Stimulated activated CD8-positive, alpha-beta memory T cell treated with anti-CD3 and anti-CD28 coated beads, Interleukin-7, amount 100 ng/mL, for 1 hour (primary cell): Measurements from ENCODE around the gene ULK4.
"Not testable (repeated sequence)": the region's sequence is repeated elsewhere in the genome, so short reads cannot be mapped to it uniquely, and the experiment has no call there.

Experiments used
- DNase-seq, 2 donors: peaks; one replicate each; pipeline ENCODE4 v3.0.0-alpha.2; 2020; ENCODE audit warnings: low read depth in 2 of 2

Gene ULK4

DNA sequence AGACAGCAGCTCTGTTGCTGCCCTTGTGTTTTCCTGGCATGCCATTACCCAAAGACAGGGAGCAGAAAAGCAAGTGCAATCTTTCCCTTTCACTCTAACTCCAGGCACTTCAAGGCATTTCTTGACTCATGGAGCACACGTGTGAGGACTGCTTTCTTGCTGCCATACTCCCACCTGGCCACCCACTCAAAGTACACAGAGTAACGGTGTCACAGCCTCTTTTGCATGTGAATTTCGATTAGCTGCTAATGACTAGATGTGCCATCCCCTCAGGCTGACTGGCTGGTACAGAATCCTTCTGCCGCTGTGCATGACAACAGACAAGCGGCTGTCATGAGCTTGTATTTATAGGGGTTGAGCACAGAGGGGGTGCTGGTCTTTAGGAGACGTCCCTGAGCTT, 382.0 kb downstream of the ULK4 start:
- no peak for DNase-seq

DNA sequence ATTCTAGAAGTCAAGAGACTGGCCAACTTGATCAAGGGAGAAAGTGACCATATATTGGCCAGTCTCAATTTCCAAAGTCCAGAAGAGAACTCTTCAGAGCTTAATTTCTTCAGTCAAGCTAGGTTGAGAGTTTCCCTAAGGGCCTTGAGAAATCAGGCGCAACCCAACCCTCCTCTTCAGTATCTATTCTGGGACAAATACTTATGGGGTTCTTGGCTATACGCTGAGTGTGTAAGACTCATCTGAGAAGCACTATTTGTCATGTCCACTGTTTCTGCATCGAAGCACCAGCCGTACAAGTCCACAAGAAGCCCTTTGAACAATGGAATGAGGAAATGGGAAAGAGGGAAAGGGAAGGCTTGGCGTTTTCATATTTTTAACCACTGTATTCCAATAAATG, 383.1 kb downstream of the ULK4 start:
- no peak for DNase-seq

DNA sequence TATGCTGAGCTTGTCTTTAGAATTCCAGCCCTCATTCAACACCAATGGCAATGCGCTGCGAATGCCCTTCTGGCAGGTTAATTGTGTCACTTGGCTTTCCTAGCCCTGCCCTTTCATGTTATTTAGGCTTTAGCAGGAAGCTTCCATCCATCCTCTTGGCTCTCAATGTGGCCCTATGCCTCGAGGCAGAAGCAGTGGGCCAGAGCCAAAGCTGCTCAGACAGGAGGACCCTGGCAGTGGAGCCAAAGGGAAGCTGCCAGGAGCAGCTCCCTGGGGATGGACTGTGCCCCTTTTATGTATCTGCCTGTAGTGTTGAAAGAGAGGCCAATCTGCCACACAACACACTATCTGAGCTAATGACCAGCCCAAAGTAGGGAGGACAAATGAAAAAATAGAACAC, 386.2 kb downstream of the ULK4 start:
- DNase-seq, result no peak

DNA sequence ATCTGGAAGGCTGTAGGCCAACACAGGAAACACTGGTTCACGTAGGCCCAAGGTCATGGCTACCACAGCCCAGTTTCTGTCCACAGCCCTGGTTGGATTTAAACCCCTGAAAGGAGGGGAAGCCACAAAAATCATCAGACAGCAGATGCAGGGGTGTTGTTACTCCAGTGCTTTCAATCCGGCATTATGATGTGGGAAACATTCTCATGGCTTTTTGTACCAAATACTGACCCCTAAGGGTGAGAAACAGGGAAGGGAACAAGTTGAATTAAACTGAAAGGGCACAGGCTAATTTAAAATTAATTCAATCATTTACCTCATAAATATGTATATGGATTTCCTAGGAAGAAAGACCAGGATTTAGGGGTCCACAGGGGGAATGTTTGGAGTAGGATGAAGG, 387.0 kb downstream of the ULK4 start:
- DNase-seq, result no peak

DNA sequence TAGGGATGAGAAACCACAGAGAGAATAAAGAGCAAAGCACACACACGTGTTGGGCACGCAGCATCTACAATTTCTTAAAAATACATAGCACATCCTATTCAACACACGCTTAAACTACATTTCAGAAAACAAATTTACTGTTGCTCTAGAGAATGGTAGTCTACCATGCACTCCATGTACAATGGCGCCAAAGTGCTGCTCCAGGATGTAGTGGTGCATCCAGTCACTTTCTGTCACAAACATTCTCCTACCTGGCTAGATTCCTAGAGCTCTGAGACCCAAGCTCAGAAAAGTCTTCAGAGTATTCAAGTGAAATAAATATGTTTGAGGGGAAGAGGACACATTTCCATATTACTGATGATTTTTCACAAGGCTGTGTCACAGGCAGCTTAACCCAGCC, 388.3 kb downstream of the ULK4 start:
- no peak for DNase-seq

DNA sequence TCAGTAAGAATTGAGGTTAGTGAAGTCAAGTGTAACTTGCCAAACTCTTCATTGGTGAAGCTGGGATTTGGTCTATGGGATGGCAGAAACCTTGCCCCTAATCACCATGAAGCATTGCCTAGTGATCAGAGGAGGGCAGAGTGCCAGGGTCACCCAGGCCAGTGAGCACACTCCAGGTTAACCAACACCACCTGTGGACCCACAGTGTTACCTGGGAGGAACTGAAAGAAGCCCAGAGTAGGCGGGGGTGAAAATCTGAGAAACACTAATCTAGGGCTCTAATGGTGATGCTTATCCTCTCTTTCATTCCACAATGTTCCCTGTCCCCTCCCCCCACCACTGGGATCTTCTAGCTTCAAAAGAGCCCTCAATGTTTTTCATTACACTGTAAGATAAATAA, 389.8 kb downstream of the ULK4 start:
- DNase-seq, result no peak

DNA sequence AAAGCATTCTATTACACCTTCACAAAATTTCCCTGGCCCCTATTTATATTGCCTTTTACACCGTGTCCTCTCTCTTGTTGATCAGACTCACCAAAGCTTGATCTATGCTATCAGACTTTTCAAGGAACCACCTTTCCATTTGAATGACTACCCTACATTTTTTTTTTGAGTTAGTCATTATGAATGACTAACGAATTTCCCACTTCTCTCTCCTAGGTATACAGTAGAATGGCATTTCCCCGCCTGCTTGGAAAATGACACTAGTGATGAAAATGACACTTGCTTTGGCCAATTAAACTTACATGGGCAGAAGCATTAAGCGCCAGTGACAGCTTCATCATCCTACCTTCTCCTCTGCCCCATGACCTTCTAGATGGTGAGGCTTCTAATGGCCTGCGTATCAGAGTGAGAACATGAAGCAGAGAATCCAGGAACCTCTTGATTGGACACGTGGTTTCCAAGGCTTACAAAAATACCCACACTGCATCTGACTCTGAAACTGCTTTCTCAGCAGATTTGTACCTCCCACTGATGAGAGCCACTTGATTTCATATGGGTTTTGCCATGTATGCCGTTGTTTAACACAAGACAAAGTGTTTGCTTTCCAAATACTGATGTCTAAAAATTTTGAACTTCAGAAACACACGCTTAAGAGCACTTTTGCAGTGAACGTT, 392.1 kb downstream of the ULK4 start:
- DNase-seq, result no peak

DNA sequence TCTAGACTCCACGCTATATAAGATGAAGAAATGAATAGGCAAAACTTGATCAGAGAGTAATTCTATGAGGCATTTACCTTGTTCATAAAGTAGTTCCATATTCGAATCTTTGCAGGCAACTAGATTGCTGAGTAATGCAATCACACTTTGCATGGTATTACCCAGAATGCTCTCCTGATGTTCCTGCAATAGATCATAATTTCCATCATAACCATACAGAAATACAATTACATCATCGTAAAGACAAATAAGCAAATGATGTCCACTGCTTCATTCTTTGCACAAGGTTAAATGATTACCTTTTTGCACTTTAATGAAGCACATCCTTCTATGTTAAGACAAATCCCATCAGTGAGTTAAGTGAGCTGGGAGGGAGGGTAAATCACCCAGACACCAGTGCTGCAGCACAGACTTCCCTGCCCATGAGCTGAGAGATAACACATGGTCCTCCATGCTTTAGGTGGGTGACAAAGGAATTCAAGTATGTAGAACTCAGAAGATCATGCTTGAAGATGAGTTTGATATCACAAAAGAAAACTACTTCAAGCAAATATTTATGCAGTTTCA, 395.9 kb downstream of the ULK4 start:
- DNase-seq, result no peak

DNA sequence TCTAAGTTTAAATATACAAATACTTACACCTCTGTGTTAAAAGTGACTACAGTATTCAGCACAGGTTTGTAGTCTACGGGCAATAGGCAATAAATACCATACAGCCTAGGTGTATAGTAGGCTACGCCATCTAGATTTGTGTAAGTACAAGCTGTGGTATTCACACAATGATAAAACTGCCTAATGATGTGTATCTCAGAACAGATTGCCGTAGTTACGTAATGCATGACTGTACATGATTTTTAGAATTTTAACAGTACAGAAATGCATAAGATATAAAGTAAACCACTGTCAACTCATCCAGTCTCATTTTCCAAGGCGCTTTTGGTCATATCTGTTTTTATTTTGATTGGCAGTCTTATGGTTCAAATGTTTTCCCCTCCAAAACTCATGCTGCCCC, 396.9 kb downstream of the ULK4 start:
- DNase-seq, result no peak

DNA sequence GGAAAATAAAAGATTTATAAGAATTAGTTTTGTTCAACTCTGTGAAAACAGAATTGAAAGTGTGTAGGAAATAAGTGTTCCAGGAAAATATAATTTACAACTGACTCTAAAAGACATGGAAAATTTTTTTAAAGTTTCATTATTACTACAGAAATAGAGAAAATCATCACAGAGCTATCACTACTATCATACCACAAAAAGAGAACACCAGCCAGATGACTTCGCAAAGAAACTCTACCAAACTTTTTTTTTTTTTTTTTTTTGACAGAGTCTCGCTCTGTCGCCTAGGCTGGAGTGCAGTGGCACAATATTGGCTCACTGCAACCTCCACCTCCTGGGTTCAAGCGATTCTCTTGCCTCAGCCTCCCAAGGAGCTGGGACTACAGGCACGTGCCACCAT, 405.7 kb downstream of the ULK4 start:
- not testable (repeated sequence) for DNase-seq

DNA sequence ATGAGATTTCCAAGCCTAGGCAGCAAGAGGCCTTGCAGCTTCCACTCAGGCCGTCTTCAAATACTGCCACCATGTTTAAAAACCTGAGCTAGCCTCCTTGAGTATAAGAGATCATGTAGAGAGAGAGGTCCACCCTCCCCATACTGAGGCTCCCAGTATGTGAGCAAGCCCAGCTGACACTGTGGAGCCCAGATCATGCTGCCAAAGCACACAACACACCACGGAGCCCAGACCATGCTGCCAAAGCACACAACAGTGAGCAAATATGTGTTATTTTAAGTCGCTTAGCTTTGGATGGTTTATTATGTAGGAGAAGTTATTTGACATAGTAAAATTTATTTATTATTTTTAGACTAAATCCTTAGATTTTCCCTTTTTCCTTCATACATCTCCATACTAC, 428.9 kb downstream of the ULK4 start:
- no peak for DNase-seq

DNA sequence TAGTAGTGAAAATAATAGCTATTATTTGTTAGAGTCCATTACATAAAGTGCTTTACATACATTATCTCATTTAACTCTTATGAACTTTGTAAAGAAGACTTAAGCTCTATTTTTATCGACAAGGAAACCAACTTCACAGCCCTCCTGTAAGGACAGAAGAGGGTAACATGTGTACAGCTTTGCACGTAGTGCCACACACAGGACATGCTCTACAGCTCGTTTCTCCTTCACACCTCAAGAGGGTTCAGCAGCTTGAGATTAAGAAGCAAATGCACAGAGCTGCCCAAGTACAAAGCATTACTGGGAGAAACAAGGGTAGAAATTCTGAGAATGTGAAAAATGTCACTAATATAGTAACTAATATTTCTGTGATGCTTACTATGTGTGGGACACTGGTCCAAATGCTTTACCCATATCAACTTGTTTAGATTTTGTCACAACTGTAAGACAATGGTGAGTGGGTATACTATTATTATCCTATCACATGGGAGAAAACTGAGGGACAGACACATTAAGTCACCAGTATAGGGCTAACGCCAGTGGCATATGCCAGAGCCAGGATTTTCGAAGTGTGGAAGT, 434.8 kb downstream of the ULK4 start:
- no peak for DNase-seq

DNA sequence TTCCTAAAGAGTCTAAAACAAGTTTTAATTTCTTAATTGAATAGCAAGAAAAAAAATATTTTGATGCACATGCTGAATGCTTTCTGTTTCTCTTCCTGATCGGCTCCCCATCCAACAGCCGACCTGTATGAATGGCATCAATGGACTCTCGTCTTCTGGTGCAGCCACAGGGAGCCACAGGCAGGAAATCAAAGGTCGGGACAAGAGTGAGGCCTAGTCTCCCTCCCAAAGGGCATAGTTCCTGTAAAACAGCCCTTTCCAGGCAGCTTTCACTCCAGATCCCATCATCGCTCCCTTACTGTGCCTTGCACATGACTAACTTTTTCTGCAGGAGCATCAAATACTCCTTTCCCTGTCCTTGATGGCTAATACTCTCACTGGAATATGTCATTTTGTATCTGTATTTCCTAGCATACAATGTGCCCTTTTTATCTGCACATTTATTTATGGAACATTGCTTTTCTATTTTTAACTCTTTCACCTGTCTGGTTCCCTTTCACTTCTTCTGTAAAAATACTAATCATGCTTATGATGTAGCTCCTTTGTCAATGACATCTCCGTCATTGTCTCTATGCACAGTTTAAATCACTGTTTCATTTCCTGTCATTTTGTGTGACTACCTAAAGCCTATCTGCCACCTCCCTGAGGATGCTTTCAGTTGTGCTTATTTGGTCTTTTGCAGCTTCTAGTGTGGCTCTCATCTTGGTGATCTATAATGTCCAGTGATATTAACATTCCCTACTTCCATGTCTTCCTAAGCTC, 436.4 kb downstream of the ULK4 start:
- DNase-seq, result no peak

DNA sequence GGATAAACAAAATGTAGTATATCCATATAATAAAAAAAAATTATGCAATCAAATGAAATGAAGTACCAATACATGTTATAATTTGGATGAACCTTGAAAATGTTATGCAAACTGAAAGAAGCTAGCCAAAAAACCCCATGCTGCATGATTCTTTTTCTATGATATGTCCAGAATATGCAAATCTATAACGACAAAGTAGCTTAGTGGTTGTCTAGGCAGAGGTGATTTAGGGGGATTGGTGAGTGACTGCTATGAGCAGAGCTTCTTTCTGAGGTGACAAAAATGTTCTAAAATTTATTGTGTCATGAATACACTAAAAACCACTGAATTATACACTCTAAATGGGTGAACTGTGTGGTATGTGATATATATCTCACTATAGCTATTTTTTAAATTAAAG, 438.0 kb downstream of the ULK4 start:
- DNase-seq, result no peak

DNA sequence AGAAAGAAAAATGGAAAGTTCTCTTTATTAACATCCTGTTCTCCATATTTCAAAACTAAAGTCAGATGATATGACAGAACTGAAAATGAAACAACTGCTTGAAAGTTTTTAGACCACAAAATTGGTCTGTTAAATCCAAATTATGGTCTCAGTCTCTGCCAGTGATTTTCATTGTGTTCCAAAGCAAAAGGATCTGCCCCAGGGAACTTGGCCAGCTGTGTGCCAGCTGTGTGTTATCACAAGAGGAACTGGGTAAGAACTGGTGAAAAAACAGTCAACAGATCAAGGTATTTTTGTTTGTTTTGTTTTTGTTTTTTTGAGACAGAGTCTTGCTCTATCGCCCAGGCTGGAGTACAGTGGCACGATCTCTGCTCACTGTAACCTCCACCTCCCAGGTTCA, 439.3 kb downstream of the ULK4 start:
- no peak for DNase-seq

DNA sequence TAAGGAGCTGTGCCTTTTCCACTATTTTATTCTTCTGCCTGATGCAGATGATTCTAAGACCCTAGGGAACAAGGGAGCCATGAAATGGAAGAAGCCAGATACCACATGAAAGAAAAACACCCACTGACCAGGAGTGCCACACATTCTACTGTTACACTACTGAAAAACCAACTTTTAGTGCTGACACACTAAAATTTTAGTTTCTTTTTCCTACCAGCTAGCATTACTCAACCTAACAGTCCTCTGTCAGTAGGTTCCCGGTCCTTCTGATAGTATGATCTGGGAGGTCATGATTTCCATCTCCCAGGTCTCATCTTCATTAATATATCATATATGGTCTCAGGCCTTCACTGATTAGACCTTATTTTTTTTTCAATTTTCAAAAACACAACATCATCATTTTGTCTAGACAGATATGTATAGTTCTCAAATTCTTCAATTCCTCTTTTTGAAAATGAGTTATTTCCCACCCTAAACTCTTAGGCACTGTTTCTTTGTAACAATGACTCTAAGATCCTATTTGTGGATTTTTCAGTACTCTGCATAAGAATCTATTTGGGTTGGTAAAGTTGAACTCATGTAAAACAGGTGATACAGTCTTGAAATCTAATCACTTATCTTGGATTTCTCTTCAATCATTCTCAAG, 440.8 kb downstream of the ULK4 start:
- DNase-seq, result no peak

DNA sequence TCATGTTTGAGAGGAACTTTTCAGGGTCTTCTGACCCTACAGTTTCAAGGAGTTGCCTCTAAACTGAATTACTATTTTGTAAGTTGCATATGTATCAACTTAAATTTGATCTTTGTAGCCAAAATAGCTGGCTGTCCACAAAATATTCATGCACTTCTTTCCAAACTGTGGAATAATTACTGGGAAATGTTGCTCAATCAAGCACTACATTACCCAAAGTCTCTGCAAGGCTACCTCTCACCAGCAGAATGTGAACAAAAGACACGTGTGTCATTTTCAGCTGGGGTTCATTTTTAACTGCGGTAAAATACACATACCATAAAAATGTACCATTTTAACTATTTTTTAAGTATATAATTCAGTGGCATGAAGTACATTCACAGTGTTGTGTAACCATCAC, 442.2 kb downstream of the ULK4 start:
- no peak for DNase-seq

DNA sequence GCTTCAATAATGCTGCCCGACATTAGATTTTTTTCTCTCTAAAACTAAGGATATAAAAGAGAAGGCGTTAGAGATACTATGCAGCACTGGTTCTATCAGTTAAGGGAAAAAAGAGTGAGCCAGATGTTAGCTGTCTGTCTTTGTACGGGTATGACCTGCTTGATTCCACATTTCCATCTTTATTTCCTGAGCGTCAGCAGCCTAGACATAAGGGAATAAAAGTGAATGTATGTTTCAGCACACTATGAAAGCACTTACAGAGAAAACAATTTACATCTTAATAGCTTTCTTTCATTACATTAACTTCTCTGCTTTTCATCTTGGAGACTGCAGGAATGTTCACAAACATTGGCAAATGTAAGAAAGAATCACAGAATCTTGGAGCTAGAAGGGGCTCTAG, 443.3 kb downstream of the ULK4 start:
- DNase-seq, result no peak

DNA sequence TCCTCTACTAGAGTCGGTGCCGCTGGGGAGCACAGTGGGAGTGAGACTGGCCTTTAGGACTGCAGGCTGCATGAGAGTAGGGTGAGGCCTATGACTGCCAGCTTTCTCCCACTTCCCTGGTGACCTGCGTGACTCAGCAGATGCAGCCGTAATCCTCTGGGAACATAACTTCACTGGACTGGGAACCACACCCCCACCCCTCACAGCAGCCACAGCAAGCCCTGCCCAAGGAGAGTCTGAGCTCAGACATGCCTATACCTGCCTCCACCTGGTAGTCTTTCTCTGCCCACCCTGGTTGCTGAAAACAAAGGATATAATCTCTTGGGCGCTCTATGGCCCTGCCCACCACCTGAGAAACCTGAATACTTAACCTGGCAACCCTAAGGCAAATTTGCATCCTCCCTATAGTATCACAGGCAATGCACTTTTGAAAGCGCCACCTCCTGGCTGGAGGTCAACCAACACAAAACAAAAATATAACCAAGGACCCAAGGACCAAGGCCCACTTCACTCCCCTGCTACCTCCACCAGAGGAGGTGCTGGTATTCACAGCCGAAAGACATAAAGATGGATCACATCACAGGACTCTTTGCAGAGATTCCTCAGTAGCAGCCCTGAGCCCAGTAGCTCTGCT, 453.7 kb downstream of the ULK4 start:
- DNase-seq, result no peak

DNA sequence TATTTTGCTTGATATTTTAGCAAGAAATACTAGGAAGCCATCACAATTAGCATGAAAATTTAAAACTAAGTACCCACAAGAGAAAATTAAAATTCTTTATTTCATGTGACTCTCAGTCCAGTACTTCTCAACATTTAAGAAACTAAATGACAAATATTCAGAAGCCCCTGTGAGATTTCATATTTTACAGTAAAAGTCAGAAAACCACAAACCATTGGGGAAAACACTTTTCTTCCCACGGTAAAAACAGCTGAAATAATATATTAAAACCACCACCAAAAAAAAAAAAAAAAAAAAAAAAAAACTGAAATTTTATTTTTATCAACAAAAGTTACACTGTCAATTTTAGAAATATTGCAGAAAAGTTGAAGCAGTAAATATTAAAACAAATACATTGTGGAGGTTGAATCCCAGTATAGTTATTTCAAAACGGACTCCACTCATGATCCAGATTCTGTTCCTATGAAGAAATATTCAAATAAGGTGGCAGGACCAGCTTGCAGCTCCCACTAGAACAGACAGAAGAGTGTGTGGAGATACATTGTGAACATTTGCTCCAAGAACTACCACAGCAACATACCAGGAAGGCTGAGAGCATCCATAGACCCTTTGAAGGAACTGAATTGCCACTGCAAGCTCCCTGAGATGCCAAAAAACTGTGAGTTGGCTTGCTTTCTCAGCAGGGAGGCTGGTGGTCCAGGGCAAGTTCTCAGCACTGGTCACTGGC, 454.4 kb downstream of the ULK4 start:
- no peak for DNase-seq

DNA sequence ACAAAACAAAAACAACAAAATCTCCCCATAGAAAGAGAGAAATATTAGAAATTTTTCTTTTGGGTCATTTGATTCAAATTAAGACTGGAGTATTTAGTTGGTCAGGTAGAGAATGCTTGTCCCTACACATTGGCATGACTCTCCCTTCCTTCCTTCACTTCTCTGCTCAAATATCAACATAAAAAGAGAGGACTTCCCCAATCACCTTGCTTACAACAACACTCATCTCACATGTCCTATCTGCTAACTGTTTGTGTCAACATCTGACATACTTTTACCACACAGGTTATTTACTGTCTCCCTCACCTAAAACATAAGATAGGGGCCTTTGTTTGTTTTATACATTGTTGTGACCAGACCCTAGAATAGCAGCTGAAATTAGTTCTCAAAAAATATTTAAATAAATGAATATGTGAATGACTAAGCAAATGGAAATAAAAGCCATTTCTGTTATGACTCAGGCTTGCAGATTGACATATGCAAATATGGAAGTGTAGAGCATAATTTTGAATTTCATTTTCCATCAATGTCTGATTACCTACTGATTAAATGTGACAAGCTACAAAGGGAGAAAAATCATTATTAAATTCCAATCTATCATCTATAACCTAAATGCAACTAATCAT, 457.8 kb downstream of the ULK4 start:
- DNase-seq, result no peak
